Right lobe of liver (tissue), 6 donors: ENCODE results near the gene ADGRG3. TPM values are rescaled to one million over a fixed set of nuclear protein-coding genes. Genes with fewer than 3 reads are reported as not detected.

Experiments
- ATAC-seq, 4 donors: fragments of 200-7000 bp; cut with Tn5 transposase; one replicate each; pipeline ENCODE4 v1.9.1; 2020; ENCODE audit warnings: mild to moderate bottlenecking in 4 of 4, moderate library complexity in 4 of 4
- DNase-seq, 3 donors: peaks; one replicate each; pipeline ENCODE4 v3.0.0-alpha.2; 2020
- H3K27ac ChIP-seq, 3 donors: fragments of 200-600 bp; one replicate each; pipeline ENCODE4 v1.8.0; 2022
- H3K27me3 ChIP-seq, 2 donors: fragments of 200-600 bp; one replicate each; pipeline ENCODE4 v1.8.0; 2022
- H3K36me3 ChIP-seq, 4 donors: fragments of 200-600 bp; sonication (generic) in 1 of 4; one replicate each; pipeline versions ENCODE4 v1.5.1 to v1.8.0; 2017 to 2022; ENCODE audit warnings: control low read depth in 1 of 4
- H3K4me1 ChIP-seq, 4 donors: fragments of 200-600 bp; sonication (generic) in 1 of 4; one replicate each; pipeline versions ENCODE4 v1.5.1 to v1.8.0; 2017 to 2022; ENCODE audit warnings: control low read depth in 1 of 4
- H3K4me3 ChIP-seq, 3 donors: fragments of 200-600 bp; one replicate each; pipeline ENCODE4 v1.8.0; 2022
- H3K9me3 ChIP-seq, 4 donors: fragments of 200-600 bp; sonication (generic) in 1 of 4; one replicate each; pipeline versions ENCODE4 v1.5.1 to v1.8.0; 2017 to 2022; ENCODE audit warnings: control low read depth in 1 of 4
- CTCF ChIP-seq, 4 donors: fragments of 200-600 bp in 3 of 4; fragments of 450-650 bp in 1 of 4; IDR thresholded peaks; one replicate each; pipeline versions ENCODE4 v1.5.1 to v1.8.0; 2016 to 2022; ENCODE audit warnings: antibody characterized with exemption in 4 of 4, mild to moderate bottlenecking in 2 of 4
- POLR2A ChIP-seq: fragments of 450-650 bp; IDR thresholded peaks from one replicate; pipeline ENCODE4 v1.6.1; 2017; ENCODE audit warnings: antibody characterized with exemption, mild to moderate bottlenecking
- WGBS: methylation state at CpG from one replicate; pipeline ENCODE4 v1.1.6; 2018; ENCODE audit warnings: low coverage, low lambda C conversion rate; ENCODE audit not compliant: insufficient coverage; ENCODE audit errors: missing lambda C conversion rate; 5-methylcytosine and 5-hydroxymethylcytosine counted together
- intact Hi-C, 2 donors: fragments of 100-400 bp; cut with DNase I; formaldehyde crosslinking; loops; one replicate each; pipeline versions ENCODE4 v1.11.2 to v1.14.1; 2022
- total RNA-seq, 6 experiments: library from RNA; depleted of rRNA in 2 of 6; stranded (reverse); fragments of >200 nt in 2 of 6; fragmentation: NEBNext Ultra II Directional in 3 of 6; extraction: Animal tissue kit (Norgen Biotek cat#: 25700) in 3 of 6; gene quantifications; one replicate each; pipeline versions ENCODE4 v1.1.0 to v1.2.4, GENCODE V29; 2016 to 2023
- donor health status: DM: no; HTN: yes; CAD: no.
- donor health status: DM: no; HTN: no; CAD: no.
- donor health status: DM: no; HTN: no; CAD: no.
- donor health status: DM: no; HTN: yes; CAD: no.
- donor health status: DM: no; HTN: yes; CAD: no.

ADGRG3 gene
- total RNA-seq, 6 experiments from 2014 or later = 0.37 to 1.6 (median 0.83) TPM

- no peak overlapping the region for H3K4me3 ChIP-seq
- ATAC-seq (no peak), DNase-seq (no peak)
- intact Hi-C loops = no loop called here
- no peak overlapping the region for H3K27ac ChIP-seq
- no peaks in the 10 kb centered on the region for H3K27me3 ChIP-seq
- no peaks in the 10 kb centered on the region for H3K4me1 ChIP-seq
- 55% methylated on average over 7 of the region's 7 CpGs for WGBS
- H3K9me3 ChIP-seq = no peaks in the 10 kb centered on the region
- no peak for TF ChIP-seq POLR2A
- TF ChIP-seq CTCF (IDR thresholded peaks at IDR 0.05) = no peak
- H3K36me3 ChIP-seq = no peaks in the 10 kb centered on the region
These were observed 39.3 kb upstream of the ADGRG3 start for GRCh38 chr16:57628783-57629293.

GRCh38 chr16:57629516-57630406 is 38.3 kb upstream of the ADGRG3 start:
- DNase-seq (no peak), ATAC-seq (no peak)
- no peaks in the 10 kb centered on the region for H3K9me3 ChIP-seq
- H3K36me3 ChIP-seq = no peaks in the 10 kb centered on the region
- H3K27me3 ChIP-seq = no peaks in the 10 kb centered on the region
- intact Hi-C loops = no loop called here
- no peak for TF ChIP-seq POLR2A
- no peak for TF ChIP-seq CTCF (IDR thresholded peaks at IDR 0.05)
- H3K27ac ChIP-seq = no peak overlapping the region
- peaks cover 0 to under 1% (median 0%) of the 10 kb centered on the region in 4 donors for H3K4me1 ChIP-seq
- no peak overlapping the region for H3K4me3 ChIP-seq
- 52% methylated on average over 5 of the region's 22 CpGs for WGBS

- no peaks in the 10 kb centered on the region for H3K36me3 ChIP-seq
- H3K4me1 ChIP-seq = peaks cover 0 to 6% (median 0%) of the 10 kb centered on the region in 4 donors
- H3K4me3 ChIP-seq = no peak overlapping the region
- no peaks in the 10 kb centered on the region for H3K9me3 ChIP-seq
- no peak for DNase-seq
- no peak for ATAC-seq
- no peaks in the 10 kb centered on the region for H3K27me3 ChIP-seq
- intact Hi-C loops = no loop called here
- H3K27ac ChIP-seq = no peak overlapping the region
- TF ChIP-seq CTCF (IDR thresholded peaks at IDR 0.05) (no peak), POLR2A (no peak)
- WGBS = 64% methylated on average over 9 of the region's 10 CpGs
These were observed 37.7 kb upstream of the ADGRG3 start for GRCh38 chr16:57630407-57630797.

- intact Hi-C loops = no loop called here
- Histone ChIP-seq H3K9me3 (no peaks in the 10 kb centered on the region), H3K27ac (no peak overlapping the region), H3K36me3 (no peaks in the 10 kb centered on the region), H3K27me3 (no peaks in the 10 kb centered on the region), H3K4me1 (peaks cover 0 to 12% (median 0%) of the 10 kb centered on the region in 4 donors), H3K4me3 (no peak overlapping the region)
- ATAC-seq = no peak
- no peak for DNase-seq
- TF ChIP-seq POLR2A (no peak), CTCF (IDR thresholded peaks at IDR 0.05) (no peak)
- 66% methylated on average over 7 of the region's 21 CpGs for WGBS
These were observed 36.9 kb upstream of the ADGRG3 start for GRCh38 chr16:57630931-57631845.
